H9 (cell line): Measurements from ENCODE around the gene CHRNA10. TPM values are rescaled to one million over a fixed set of nuclear protein-coding genes. Genes with fewer than 3 reads are reported as not detected.

Experiments used
- DNase-seq: peaks from one replicate; pipeline ENCODE4 v3.0.0-alpha.2; 2017
- H2AFZ ChIP-seq: one replicate; pipeline ENCODE4 v1.6.1; 2013; ENCODE audit warnings: mild to moderate bottlenecking, low read length, control low read depth, moderate library complexity
- H2AK5ac ChIP-seq: 2 replicates; pipeline ENCODE4 v1.6.1; 2013; ENCODE audit warnings: low read length, control low read depth, mixed read lengths; ENCODE audit not compliant: insufficient read length
- H2BK120ac ChIP-seq: one replicate; pipeline ENCODE4 v1.6.1; 2013; ENCODE audit warnings: low read depth, mild to moderate bottlenecking, low read length, control low read depth, inconsistent platforms; ENCODE audit not compliant: poor library complexity, severe bottlenecking
- H2BK12ac ChIP-seq: 2 replicates; pipeline ENCODE4 v1.6.1; 2013; ENCODE audit warnings: low read length, control low read depth, mixed read lengths, low read depth; ENCODE audit not compliant: insufficient read length
- H2BK15ac ChIP-seq: 2 replicates; pipeline ENCODE4 v1.6.1; 2013; ENCODE audit warnings: low read depth, low read length, control low read depth
- H2BK20ac ChIP-seq: one replicate; pipeline ENCODE4 v1.6.1; 2013; ENCODE audit warnings: low read depth, mild to moderate bottlenecking, low read length, control low read depth, inconsistent platforms; ENCODE audit not compliant: poor library complexity, severe bottlenecking
- H2BK5ac ChIP-seq: 2 replicates; pipeline ENCODE4 v1.6.1; 2013; ENCODE audit warnings: low read length, control low read depth, mixed read lengths; ENCODE audit not compliant: insufficient read length
- H3K14ac ChIP-seq: 2 replicates; pipeline ENCODE4 v1.6.1; 2013; ENCODE audit warnings: low read length, control low read depth; ENCODE audit not compliant: insufficient read depth
- H3K18ac ChIP-seq: 2 replicates; pipeline ENCODE4 v1.6.1; 2013; ENCODE audit warnings: low read depth, mild to moderate bottlenecking, mixed read lengths, low read length, control low read depth; ENCODE audit not compliant: insufficient read length
- H3K23ac ChIP-seq: 2 replicates; pipeline ENCODE4 v1.6.1; 2013; ENCODE audit warnings: low read length, control low read depth, mixed read lengths, low read depth; ENCODE audit not compliant: insufficient read length
- H3K23me2 ChIP-seq: 2 replicates; pipeline ENCODE4 v1.6.1; 2013; ENCODE audit warnings: low read depth, mild to moderate bottlenecking, mixed read lengths, low read length, control low read depth; ENCODE audit not compliant: insufficient read length, poor library complexity, severe bottlenecking
- H3K27ac ChIP-seq: 2 replicates; pipeline ENCODE4 v1.5.1; 2013; ENCODE audit warnings: low read length, control low read depth, mixed read lengths, low read depth; ENCODE audit not compliant: insufficient read length
- H3K27me3 ChIP-seq: 2 replicates; pipeline ENCODE4 v1.6.1; 2013; ENCODE audit warnings: low read length, control low read depth, inconsistent platforms; ENCODE audit not compliant: insufficient read depth
- H3K4ac ChIP-seq: 2 replicates; pipeline ENCODE4 v1.6.1; 2013; ENCODE audit warnings: low read depth, mild to moderate bottlenecking, control low read depth, inconsistent platforms, low read length, moderate library complexity
- H3K4me1 ChIP-seq: 2 replicates; pipeline ENCODE4 v1.6.1; 2013; ENCODE audit warnings: low read length, control low read depth, inconsistent platforms; ENCODE audit not compliant: insufficient read depth
- H3K4me2 ChIP-seq: 2 replicates; pipeline ENCODE4 v1.6.1; 2013; ENCODE audit warnings: low read length, control low read depth, mixed read lengths; ENCODE audit not compliant: insufficient read length, insufficient read depth
- H3K56ac ChIP-seq: 2 replicates; pipeline ENCODE4 v1.6.1; 2013; ENCODE audit warnings: low read depth, mild to moderate bottlenecking, mixed read lengths, low read length, control low read depth; ENCODE audit not compliant: insufficient read length
- H3K79me1 ChIP-seq: 2 replicates; pipeline ENCODE4 v1.6.1; 2013; ENCODE audit warnings: low read depth, mild to moderate bottlenecking, moderate library complexity, low read length, control low read depth, inconsistent platforms; ENCODE audit not compliant: insufficient read depth, poor library complexity, severe bottlenecking
- H3K79me2 ChIP-seq: 2 replicates; pipeline ENCODE4 v1.6.1; 2013; ENCODE audit warnings: low read length, control low read depth, inconsistent platforms; ENCODE audit not compliant: insufficient read depth
- H3K9ac ChIP-seq: 2 replicates; pipeline ENCODE4 v1.6.1; 2013; ENCODE audit warnings: low read length, control low read depth, mixed read lengths; ENCODE audit not compliant: insufficient read length; ENCODE audit errors: extremely low read depth
- H3K9me3 ChIP-seq: one replicate; pipeline ENCODE4 v1.6.1; 2013; ENCODE audit warnings: low read depth, low read length, inconsistent platforms; ENCODE audit not compliant: control insufficient read depth
- H3T11ph ChIP-seq: one replicate; pipeline ENCODE4 v1.6.1; 2013; ENCODE audit warnings: mild to moderate bottlenecking, low read length, control low read depth, inconsistent platforms
- H4K20me1 ChIP-seq: one replicate; pipeline ENCODE4 v1.6.1; 2013; ENCODE audit not compliant: control insufficient read depth, insufficient read length, insufficient read depth
- H4K5ac ChIP-seq: 2 replicates; pipeline ENCODE4 v1.6.1; 2013; ENCODE audit warnings: low read depth, mild to moderate bottlenecking, mixed read lengths, low read length, control low read depth; ENCODE audit not compliant: insufficient read length
- H4K8ac ChIP-seq: replicated peaks from 2 replicates; pipeline ENCODE4 v1.6.1; 2013; ENCODE audit warnings: low read length, control low read depth, mixed read lengths, low read depth; ENCODE audit not compliant: insufficient read length
- H4K91ac ChIP-seq: 2 replicates; pipeline ENCODE4 v1.6.1; 2013; ENCODE audit warnings: low read depth, mild to moderate bottlenecking, moderate library complexity, mixed read lengths, low read length, control low read depth; ENCODE audit not compliant: insufficient read length
- H3K27ac Mint-ChIP-seq, 3 experiments: 2 replicates in 2 of 3; 3 replicates in 1 of 3; pipeline ENCODE4 v1.8.0; 2020 to 2021; ENCODE audit warnings: mixed read lengths in 3 of 3, mild to moderate bottlenecking in 1 of 3, moderate library complexity in 1 of 3
- H3K27me3 Mint-ChIP-seq: 2 replicates; pipeline ENCODE4 v1.8.0; 2021; ENCODE audit warnings: low read depth, mild to moderate bottlenecking, moderate library complexity, mixed read lengths
- H3K36me3 Mint-ChIP-seq, 3 experiments: 2 replicates in 2 of 3; 3 replicates in 1 of 3; pipeline ENCODE4 v1.8.0; 2020 to 2021; ENCODE audit warnings: low read depth in 3 of 3, mixed read lengths in 3 of 3; ENCODE audit not compliant: insufficient read depth in 1 of 3
- H3K4me1 Mint-ChIP-seq, 2 experiments: 2 replicates each; pipeline ENCODE4 v1.8.0; 2020; ENCODE audit warnings: mixed read lengths in 2 of 2
- H3K4me3 Mint-ChIP-seq, 2 experiments: 2 replicates in 1 of 2; 3 replicates in 1 of 2; pipeline ENCODE4 v1.8.0; 2020 to 2021; ENCODE audit warnings: mild to moderate bottlenecking in 2 of 2, mixed read lengths in 2 of 2, moderate library complexity in 1 of 2
- H3K9me3 Mint-ChIP-seq, 2 experiments: 2 replicates in 1 of 2; 3 replicates in 1 of 2; pipeline ENCODE4 v1.8.0; 2020; ENCODE audit warnings: mild to moderate bottlenecking in 2 of 2, mixed read lengths in 2 of 2, moderate library complexity in 1 of 2
- CTCF ChIP-seq: fragments of 200-600 bp; sonication (generic); conservative IDR thresholded peaks from 3 replicates; pipeline ENCODE4 v1.8.0; 2021; ENCODE audit warnings: antibody characterized with exemption, mild to moderate bottlenecking
- WGBS: extraction: QIAGEN DNeasy Blood & Tissue Kit; methylation state at CpG from one replicate; pipeline ENCODE4 v1.1.7; 2013; ENCODE audit warnings: missing lambda C conversion rate, low lambda C conversion rate, mixed read lengths; ENCODE audit not compliant: insufficient read length; ENCODE audit errors: extremely low coverage; 5-methylcytosine and 5-hydroxymethylcytosine counted together
- total RNA-seq: library from RNA; stranded (reverse); gene quantifications from 2 replicates; pipeline ENCODE4 v1.2.1, GENCODE V29; 2021

The CHRNA10 gene
- total RNA-seq, 1 experiment from 2014 or later = 2.4 TPM

- H3K27me3 ChIP-seq = no peaks in the 10 kb centered on the region
- H3K9me3 Mint-ChIP-seq = no peaks in the 10 kb centered on the region
- no peak overlapping the region for H3K9ac ChIP-seq
- H3K4ac ChIP-seq = no peak overlapping the region
- no peak overlapping the region for H4K5ac ChIP-seq
- no peak overlapping the region for H4K8ac ChIP-seq
- no peak overlapping the region for H2BK5ac ChIP-seq
- no peak overlapping the region for H2AK5ac ChIP-seq
- no peaks in the 10 kb centered on the region for H3K36me3 Mint-ChIP-seq
- H3K79me2 ChIP-seq = no peaks in the 10 kb centered on the region
- no peak overlapping the region for H3K4me3 Mint-ChIP-seq
- H3K79me1 ChIP-seq = no peaks in the 10 kb centered on the region
- no peak overlapping the region for H2BK20ac ChIP-seq
- no peak overlapping the region for H3K27ac Mint-ChIP-seq
- no peak overlapping the region for H3K56ac ChIP-seq
- no peaks in the 10 kb centered on the region for H3K4me1 Mint-ChIP-seq
- no peak overlapping the region for H2AFZ ChIP-seq
- no peaks in the 10 kb centered on the region for H4K20me1 ChIP-seq
- H3K4me1 ChIP-seq = no peaks in the 10 kb centered on the region
- no peaks in the 10 kb centered on the region; the same call in 1 of the 2 replicates for H3K27me3 Mint-ChIP-seq
- no peak overlapping the region for H2BK12ac ChIP-seq
- no peak overlapping the region for H4K91ac ChIP-seq
- no peak overlapping the region for H2BK15ac ChIP-seq
- H3T11ph ChIP-seq = no peak overlapping the region
- peak; percentile 39 for TF ChIP-seq CTCF
- no peak overlapping the region for H3K18ac ChIP-seq
- no CpG with 5 or more reads among the region's 23 CpGs for WGBS
- H3K27ac ChIP-seq = no peak overlapping the region
- H3K14ac ChIP-seq = no peak overlapping the region
- H3K23ac ChIP-seq = no peak overlapping the region
- H3K23me2 ChIP-seq = no peaks in the 10 kb centered on the region
- H2BK120ac ChIP-seq = no peak overlapping the region
- no peak overlapping the region for H3K4me2 ChIP-seq
- peak; percentile 57 for DNase-seq
- H3K9me3 ChIP-seq = no peaks in the 10 kb centered on the region
Measured at GRCh38 chr11:3626250-3626960, 44.8 kb downstream of the CHRNA10 start.
